Measurements from ENCODE around the gene PPP2R5E.
"Not testable (repeated sequence)": the region's sequence is repeated elsewhere in the genome, so short reads cannot be mapped to it uniquely, and the experiment has no call there.

Gene PPP2R5E

DNA sequence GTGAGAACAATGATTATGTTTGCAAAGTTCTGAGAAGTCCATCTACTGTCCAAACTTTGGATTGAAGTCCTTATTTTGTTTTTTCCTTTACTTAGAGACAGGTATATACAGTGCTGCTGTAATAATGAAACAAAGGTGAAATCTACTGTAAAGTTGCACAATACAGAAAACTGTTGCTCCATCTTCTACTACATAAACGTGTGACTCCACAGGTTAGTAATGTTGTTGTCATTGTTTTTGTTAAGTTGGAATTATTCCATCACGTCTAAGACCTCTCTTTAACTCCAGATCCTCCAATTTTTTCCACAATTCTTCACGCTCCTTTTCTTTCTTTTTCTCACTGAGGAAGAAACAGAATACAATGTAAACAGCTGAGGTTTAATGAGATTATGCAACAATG lies 167.4 kb downstream of the PPP2R5E start:
- DNase-seq = no peak

DNA sequence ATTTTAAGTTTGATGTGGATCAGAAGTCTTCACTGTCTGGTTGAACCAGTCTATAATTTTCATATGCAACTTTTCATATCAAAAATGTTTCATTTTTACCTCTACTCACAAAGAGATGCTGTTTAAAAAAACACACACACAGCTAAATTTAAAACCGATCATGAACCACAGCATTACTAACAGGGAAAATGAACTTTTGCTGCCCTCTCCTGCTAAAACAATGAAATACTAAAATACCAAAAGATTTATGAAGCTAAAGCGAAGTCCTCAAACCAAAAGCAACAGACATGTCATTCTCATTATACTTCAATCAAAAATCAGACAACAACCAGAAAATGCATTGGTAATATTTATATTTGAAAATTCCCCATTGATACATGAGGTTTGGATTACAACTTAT lies 171.6 kb downstream of the PPP2R5E start:
- DNase-seq = not testable (repeated sequence)

DNA sequence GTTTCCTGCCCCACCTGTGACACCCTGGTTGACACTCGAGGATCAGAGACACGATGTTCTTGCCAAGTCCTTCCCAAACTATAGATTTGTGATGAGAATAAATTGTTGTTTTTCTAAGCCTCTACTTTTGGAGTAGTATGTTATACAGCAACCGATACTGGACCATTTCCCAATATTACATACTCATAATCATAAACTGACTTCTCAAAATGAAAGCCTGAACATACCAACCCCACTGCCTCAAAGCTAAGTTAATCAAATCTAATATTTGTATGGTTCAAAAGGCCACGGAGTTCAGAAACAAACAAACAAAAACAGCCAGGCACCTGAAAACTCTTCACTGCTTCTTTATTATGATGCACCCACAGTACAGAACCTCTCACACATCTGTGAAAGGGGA lies 172.1 kb downstream of the PPP2R5E start:
- DNase-seq = no peak

DNA sequence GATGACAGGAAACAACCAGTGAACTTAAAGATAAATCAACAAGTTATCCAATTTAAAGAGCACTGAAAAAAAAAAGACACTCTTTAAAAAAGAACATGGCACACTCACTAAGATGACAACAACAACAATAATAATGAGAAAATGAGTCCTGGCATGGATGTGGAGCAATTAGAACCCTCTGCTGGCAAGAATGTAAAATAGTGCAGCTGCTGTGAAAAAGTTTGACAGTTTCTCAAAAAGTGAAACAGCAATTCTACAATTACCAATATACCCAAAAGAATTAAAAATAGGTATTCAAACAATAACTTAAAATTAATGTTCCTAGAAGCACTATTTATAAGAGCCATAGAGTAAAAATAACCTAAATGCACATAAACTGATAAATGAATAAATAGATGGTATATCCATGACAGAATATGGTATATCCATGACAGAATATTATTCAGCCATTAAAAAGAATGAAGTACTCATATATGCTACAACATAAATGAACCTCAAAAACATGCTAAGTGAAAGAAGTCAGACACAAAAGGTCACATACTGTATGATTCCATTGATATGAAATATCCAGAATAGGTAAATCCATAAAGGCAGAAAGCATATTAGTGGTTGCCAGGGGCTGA lies 175.3 kb downstream of the PPP2R5E start:
- DNase-seq = no peak

DNA sequence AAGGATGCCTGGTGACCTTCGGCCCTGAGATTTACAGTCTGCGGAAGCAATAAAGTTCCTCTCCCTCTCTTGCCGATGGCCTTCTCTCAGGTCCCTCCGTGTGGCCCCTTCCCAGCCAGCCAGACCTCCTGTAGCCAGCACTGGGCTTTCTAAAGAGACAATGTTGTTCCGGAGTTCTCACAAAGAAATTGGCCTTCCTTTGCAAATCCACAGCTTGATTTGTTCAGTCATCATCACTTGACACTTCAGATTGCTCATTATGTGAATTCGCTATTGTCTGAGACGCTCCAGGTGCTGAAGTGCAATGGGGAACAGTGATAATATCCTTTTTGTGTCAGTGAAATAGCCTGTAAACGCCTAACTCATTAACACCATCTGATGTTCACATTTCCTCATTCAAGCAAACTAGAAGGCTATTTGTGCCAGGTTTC lies 180.8 kb downstream of the PPP2R5E start:
- peak; percentile 13 for DNase-seq

DNA sequence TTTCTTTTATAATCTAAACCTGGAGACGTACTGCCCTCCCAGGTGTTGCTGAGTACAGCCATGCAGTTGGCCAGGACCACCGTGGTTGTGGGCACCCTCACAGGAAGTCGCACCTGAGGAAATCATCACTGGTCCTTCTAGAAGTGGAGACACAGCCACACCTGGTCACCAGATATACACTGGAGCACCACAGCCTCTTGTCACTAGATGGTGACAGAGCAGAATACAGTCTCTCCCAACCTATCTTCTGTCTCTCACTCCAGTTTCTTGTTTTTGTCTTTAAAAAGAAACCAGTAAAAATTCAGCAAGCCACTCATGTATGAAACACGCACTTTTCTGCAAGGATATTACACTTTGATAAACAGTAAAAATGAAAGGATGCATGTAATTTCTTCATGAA lies 181.4 kb downstream of the PPP2R5E start:
- no peak for DNase-seq

DNA sequence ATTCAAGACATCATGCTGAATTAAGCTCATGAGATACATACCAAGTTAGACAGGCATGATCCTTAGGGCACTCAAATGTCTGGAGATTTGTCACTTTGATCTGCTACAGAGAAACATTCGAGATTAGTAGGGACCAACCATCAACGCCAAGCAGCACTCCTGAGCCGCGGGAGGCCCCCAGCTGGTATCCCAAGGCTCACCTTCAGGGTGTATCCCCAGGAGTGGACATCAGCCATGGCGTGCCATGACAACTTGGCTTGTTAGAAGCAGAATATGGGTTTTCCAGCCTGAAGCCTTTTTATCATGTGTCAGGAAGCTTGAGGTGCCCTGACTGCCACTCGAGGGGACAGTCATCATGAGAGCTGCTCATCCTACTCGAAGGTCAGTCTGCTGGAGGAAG lies 185.3 kb downstream of the PPP2R5E start:
- DNase-seq = no peak

DNA sequence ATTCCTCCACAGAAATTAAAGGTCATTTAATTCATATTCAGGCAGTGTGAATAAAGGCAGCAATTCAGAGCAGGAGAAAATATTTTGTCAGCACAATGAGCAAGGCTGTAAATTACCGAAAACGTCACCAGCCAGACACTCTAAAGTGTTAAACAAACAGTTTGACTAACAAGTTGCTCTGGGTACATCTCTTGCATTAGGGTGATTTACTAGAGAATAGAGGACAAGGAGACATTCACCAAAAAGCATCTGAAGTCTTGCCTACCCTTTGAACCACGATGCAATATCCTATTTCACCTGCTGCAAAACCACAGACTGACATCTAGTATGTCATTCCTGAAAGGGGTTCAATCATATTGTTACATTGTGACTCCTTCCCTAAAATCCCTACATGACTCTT lies 197.4 kb downstream of the PPP2R5E start:
- DNase-seq = no peak

DNA sequence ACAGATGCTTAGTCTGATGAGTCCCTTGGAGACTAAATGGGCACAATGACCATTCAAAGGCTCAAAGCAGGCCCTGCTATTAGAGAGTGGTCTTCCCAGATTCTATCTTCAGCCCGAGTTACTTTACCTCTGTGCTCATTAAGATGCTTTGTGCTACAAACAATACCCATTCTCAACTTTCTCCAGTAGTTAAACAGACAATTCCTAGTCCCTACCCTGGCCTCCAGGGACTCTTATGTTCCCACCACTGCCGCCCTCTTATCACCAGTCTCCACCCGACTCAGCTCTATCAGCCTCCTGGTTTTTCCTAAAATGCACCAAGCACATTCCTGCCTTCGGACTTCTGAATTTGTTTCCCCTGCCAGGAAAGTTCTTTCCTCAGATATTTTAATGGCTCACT lies 198.8 kb downstream of the PPP2R5E start:
- DNase-seq = no peak

DNA sequence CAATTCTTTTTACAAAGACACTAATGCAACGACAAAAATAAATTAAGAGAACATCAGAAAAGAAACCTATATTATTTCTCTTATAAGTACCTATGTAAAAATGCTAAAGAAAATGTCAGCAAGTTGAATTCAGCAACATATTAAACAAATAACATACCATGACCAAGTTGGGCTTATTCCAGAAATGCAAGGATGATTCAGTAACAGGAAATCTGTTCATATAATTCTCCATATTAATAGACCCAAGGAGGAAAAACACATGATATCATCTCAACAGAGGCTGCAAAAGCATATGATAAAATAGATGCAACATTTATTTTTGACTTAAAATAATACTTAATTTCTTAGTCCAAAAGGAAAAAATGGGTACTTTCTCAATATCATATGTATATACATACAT lies 199.3 kb downstream of the PPP2R5E start:
- no peak for DNase-seq

DNA sequence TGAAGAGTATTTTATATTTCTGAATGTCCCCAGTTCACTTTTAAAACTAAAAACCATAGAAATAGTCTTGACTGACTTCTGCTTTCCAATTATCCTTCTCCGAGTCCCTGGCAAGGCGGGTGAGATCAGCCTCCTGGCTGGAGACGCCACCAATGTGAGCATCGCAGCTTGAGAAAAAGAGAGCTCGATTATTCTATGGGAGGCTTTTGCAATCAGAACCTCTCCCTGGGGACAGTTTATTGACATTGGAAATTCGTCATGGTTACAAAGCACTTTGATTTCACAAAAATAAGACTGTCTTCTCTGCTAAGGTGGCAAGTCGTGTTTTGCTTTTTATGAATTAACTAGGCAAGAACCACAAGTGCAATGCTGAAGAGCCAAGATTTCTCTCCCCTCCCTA lies 200.8 kb downstream of the PPP2R5E start:
- DNase-seq = no peak

DNA sequence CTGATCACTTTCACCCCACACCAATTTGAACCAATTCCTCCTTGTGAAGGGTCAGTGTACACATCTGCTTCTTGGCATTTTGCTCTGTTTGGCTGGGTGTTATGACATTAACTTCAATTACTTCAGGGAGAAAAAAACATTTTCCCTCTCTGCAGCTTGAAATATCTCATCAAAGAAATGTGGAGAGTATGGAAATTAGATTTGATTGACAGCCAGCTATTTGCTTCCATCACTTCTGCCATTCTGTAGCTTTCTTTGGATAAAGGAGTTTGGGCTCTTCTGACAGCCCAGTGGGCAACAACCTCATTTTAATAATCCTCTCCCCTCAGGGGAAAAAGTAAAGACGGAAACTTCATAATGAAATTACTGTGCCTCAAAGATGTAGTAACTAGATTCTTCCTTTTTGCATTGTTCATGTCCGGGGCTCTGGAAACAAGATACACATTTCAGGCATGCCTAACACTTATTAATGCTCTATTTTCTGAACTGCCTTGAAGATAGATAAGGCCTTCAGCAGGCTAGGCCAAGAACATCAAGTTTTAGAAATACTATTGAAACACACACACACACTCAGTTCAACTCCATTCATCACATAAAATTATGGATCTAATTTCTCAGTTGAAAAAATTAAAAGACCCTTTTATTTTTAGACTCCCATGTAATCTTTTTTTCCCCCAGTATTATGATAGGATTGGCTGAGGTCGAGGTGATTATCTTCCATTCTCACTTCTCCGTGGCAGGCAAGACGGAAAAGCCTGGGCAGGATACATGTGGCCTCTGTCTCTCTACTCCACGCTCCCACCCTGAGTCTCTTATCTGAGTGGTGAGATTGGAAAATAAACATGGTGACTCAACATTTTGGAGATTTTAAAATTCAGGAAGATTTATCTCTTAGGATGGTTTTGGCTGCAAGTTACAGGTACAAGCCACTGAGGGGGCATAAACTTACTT lies 214.1 kb downstream of the PPP2R5E start:
- no peak for DNase-seq

DNA sequence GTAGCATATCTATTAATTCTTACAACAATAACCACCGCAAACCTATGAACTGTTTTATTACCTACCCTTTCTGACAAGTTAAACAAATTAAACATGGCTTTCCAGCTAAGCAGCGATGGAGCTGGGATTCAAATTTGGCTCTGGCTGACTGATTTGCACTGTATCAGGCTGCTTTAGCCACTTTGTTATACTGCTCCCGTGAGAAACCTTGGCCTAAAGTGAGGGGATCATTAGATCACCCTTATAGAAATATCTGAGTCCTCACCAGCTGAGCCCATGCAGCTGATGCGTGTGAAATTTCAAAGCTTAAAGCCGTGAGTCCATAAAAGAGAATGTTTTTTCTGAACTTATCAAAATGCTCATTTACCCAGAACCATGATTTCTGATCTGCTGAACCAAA lies 216.3 kb downstream of the PPP2R5E start:
- no peak for DNase-seq

DNA sequence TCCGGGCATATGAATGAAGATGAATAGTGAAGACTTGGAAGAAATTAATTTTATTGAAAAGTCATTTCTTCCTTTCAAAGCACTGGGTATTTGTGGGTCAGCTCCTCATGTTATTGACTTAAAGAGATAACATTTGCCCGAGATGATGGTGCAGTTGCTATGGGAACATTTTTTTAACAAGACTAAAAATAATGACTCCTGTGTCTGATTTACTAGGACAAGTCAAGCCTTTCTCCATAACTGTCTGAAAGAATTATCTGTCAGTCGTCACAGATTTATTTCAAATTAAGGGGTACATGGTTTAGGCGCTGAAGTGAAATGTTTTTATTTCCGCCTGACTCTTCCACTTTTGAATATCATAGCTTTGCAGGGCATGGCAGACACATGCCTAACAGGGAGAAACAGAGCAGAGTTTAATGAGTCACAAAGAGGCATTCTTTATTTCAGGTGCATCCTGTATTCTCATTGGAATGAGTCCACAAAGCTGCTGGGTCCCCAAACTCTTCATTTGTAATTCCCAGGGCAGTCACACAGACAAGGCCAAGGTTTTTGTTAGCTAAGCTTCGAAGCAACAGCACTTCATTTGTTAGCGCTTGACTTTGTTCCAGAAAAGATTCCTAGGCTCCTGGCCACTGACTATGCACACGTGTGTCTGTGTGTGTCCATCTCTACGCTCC lies 220.1 kb downstream of the PPP2R5E start:
- DNase-seq = no peak

DNA sequence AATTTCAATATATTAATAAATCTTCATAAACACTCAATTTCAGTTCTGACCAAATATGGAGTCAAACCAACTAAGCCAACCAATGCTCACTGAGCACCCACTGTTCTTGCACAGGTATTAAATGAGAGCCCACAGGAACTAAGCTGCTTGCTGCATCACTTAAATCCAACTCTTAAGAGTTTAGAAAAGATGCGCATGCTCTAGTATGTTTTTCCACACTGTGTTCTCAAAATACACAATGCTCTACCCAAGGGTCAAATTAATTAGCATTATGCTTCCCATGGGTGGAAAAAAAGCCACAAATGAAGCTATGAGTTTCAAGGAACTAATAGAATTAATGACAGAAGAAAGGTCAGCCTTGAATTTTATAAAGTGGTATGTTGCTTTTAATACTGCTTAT lies 220.7 kb downstream of the PPP2R5E start:
- DNase-seq = no peak
